GM12878 (cell line): Measurements from ENCODE around the gene ASPDH. TPM values are rescaled to one million over a fixed set of nuclear protein-coding genes. Genes with fewer than 3 reads are reported as not detected.

Experiments
- ATAC-seq: fragments of 200-7000 bp; cut with Tn5 transposase; 3 replicates; pipeline ENCODE4 v1.9.1; 2020; ENCODE audit warnings: mild to moderate bottlenecking, moderate library complexity
- BruUV-seq: library from RNA; stranded (reverse); fragments of 400-500 nt; replicated peaks from 2 replicates; lab custom pipeline; 2021; lab: Mats Ljungman, UMichigan
- CTCF ChIA-PET: fragments of 300-600 bp; sonication (Branson Sonifier 250); formaldehyde crosslinking; extraction: SDS; loops from one replicate; lab custom pipeline; 2021; ENCODE audit warnings: inconsistent platforms; lab: Yijun Ruan, JAX
- POLR2A ChIA-PET: fragments of 350-600 bp; formaldehyde crosslinking; extraction: SDS; loops from one replicate; lab custom pipeline; 2021; ENCODE audit warnings: inconsistent platforms; lab: Charles Lee
- RAD21 ChIA-PET: fragments of 300-600 bp; sonication (Branson Sonifier 250); formaldehyde crosslinking; loops from one replicate; lab custom pipeline; 2023; ENCODE audit warnings: antibody characterized with exemption; ENCODE audit not compliant: unreplicated experiment; lab: Charles Lee
- SMC1A ChIA-PET: fragments of 300-600 bp; sonication (Branson Sonifier 250); formaldehyde crosslinking; loops from one replicate; lab custom pipeline; 2023; ENCODE audit not compliant: unreplicated experiment, uncharacterized antibody; lab: Charles Lee
- DNase-seq: peaks from one replicate; pipeline ENCODE4 v3.0.0-alpha.2; 2011; ENCODE audit warnings: low read depth, low spot score
- FAIRE-seq: peaks from 3 replicates; lab custom pipeline; 2011; peaks lifted over from hg19 to GRCh38; lab: Jason Lieb, UNC
- H2AFZ ChIP-seq: 2 replicates; pipeline ENCODE4 v1.6.0; 2011; ENCODE audit warnings: low read depth, low read length, control low read depth; ENCODE audit not compliant: control insufficient read depth
- H3K27ac ChIP-seq: 2 replicates; pipeline ENCODE4 v1.5.1; 2011; ENCODE audit warnings: control low read depth; ENCODE audit not compliant: control insufficient read depth, insufficient read depth
- H3K27me3 ChIP-seq, 2 experiments: replicated peaks in 1 of 2; 2 replicates each; pipeline versions ENCODE4 v1.6.0 to v1.6.1; 2011; ENCODE audit warnings: low read length in 1 of 2; ENCODE audit not compliant: control insufficient read depth in 2 of 2, insufficient read depth in 2 of 2
- H3K36me3 ChIP-seq, 2 experiments: 2 replicates each; pipeline ENCODE4 v1.5.1; 2011; ENCODE audit warnings: low read length in 1 of 2; ENCODE audit not compliant: control insufficient read depth in 2 of 2, insufficient read depth in 2 of 2
- H3K4me1 ChIP-seq: 2 replicates; pipeline ENCODE4 v1.6.1; 2011; ENCODE audit warnings: mild to moderate bottlenecking, low read length, moderate library complexity, mixed read lengths; ENCODE audit not compliant: control insufficient read depth, insufficient read depth
- H3K4me2 ChIP-seq: 2 replicates; pipeline ENCODE4 v1.6.0; 2011; ENCODE audit warnings: control low read depth; ENCODE audit not compliant: control insufficient read depth, insufficient read depth
- H3K4me3 ChIP-seq: fragments of 200-600 bp; sonication (generic); 2 replicates; pipeline ENCODE4 v1.5.1; 2016
- H3K79me2 ChIP-seq: 2 replicates; pipeline ENCODE4 v1.6.0; 2011; ENCODE audit warnings: low read length; ENCODE audit not compliant: control insufficient read depth, insufficient read depth
- H3K9ac ChIP-seq: 2 replicates; pipeline ENCODE4 v1.8.0; 2011; ENCODE audit warnings: low read length, control low read depth, mixed read lengths; ENCODE audit not compliant: control insufficient read depth, insufficient read depth
- H3K9me3 ChIP-seq: replicated peaks from 3 replicates; pipeline ENCODE4 v1.5.1; 2011; ENCODE audit warnings: mild to moderate bottlenecking, low read length; ENCODE audit not compliant: control insufficient read depth, insufficient read depth
- H4K20me1 ChIP-seq: 2 replicates; pipeline ENCODE4 v1.6.0; 2011; ENCODE audit not compliant: control insufficient read depth, insufficient read depth
- ASH2L ChIP-seq: fragments of 300-600, 200-600 bp; sonication (generic); IDR thresholded peaks from 2 replicates; pipeline ENCODE4 v1.6.1; 2017; ENCODE audit warnings: low read depth, mild to moderate bottlenecking, borderline replicate concordance
- BMI1 ChIP-seq: fragments of 450-650 bp; IDR thresholded peaks from 2 replicates; pipeline ENCODE4 v1.6.1; 2016; ENCODE audit warnings: mild to moderate bottlenecking, moderate library complexity, borderline replicate concordance
- CBFB ChIP-seq: IDR thresholded peaks from 2 replicates; pipeline ENCODE4 v1.6.1; 2016; ENCODE audit warnings: antibody characterized with exemption, low read depth
- FOXK2 ChIP-seq: fragments of 450-650 bp; IDR thresholded peaks from 2 replicates; pipeline ENCODE4 v1.6.1; 2017; ENCODE audit warnings: mild to moderate bottlenecking, moderate library complexity
- JUNB ChIP-seq: IDR thresholded peaks from 2 replicates; pipeline ENCODE4 v1.6.1; 2016; ENCODE audit warnings: antibody characterized with exemption, mild to moderate bottlenecking
- KDM1A ChIP-seq: fragments of 200-600 bp; sonication (generic); IDR thresholded peaks from 2 replicates; pipeline ENCODE4 v1.6.1; 2016; ENCODE audit warnings: borderline replicate concordance
- LARP7 ChIP-seq: fragments of 450-650 bp; IDR thresholded peaks from 2 replicates; pipeline ENCODE4 v1.6.1; 2017; ENCODE audit warnings: mild to moderate bottlenecking
- MEF2A ChIP-seq: IDR thresholded peaks from 2 replicates; pipeline ENCODE4 v1.6.1; 2011; ENCODE audit warnings: low read depth, mild to moderate bottlenecking, low read length, moderate library complexity; ENCODE audit not compliant: insufficient read depth
- MTA3 ChIP-seq: IDR thresholded peaks from 2 replicates; pipeline ENCODE4 v1.6.1; 2012; ENCODE audit warnings: low read length, inconsistent platforms, borderline replicate concordance
- NFIC ChIP-seq: IDR thresholded peaks from 2 replicates; pipeline ENCODE4 v1.6.1; 2012; ENCODE audit warnings: low read depth, mild to moderate bottlenecking, inconsistent platforms, low read length, moderate library complexity
- RFX5 ChIP-seq: IDR thresholded peaks from 2 replicates; pipeline ENCODE4 v1.6.1; 2011; ENCODE audit warnings: low read depth, low read length, improper control_type of control experiment
- SMAD5 ChIP-seq: IDR thresholded peaks from 2 replicates; pipeline ENCODE4 v1.6.1; 2016; ENCODE audit warnings: antibody characterized with exemption, low read depth
- WGBS: methylation state at CpG from one replicate; pipeline ENCODE4 v1.1.6; 2016; ENCODE audit warnings: low lambda C conversion rate; ENCODE audit not compliant: insufficient replicate concordance, insufficient coverage; ENCODE audit errors: missing lambda C conversion rate; 5-methylcytosine and 5-hydroxymethylcytosine counted together
- in situ Hi-C: fragments of 300-500 bp; cut with MboI; formaldehyde crosslinking; loops from 9 replicates; pipeline ENCODE4 v1.14.3; 2018; ENCODE audit warnings: mixed read lengths
- intact Hi-C: fragments of 100-400 bp; cut with micrococcal nuclease; formaldehyde crosslinking; loops from one replicate; pipeline ENCODE4 v1.14.2; 2022; ENCODE audit not compliant: unreplicated experiment
- polyA plus RNA-seq, 11 experiments: library from polyadenylated mRNA; depleted of rRNA in 4 of 11; unstranded in 6 of 11; stranded (reverse) in 5 of 11; fragments of >200 nt; fragmentation: Nextera tagmentation in 4 of 11; fragmentation: Illumina TruSeq in 1 of 11; extraction: Ambion mirVana in 4 of 11; extraction: Trizol in 1 of 11; gene quantifications; 1 replicate in 1 of 11; 2 replicates in 10 of 11; pipeline versions ENCODE4 v1.2.1 to v1.2.3, GENCODE V29; 2011 to 2016; ENCODE audit warnings: inconsistent platforms in 2 of 11, missing spikeins in 2 of 11, low read depth in 1 of 11
- total RNA-seq, 4 experiments: library from RNA; depleted of rRNA in 3 of 4; stranded (reverse); fragments of >200 nt in 3 of 4; fragmentation: Illumina TruSeq in 1 of 4; extraction: Trizol in 1 of 4; gene quantifications; 2 replicates each; pipeline versions ENCODE4 v1.2.1 to v1.2.3, GENCODE V29; 2013 to 2021
- TF ChIP-seq, protein P1 (sequence below): fragments of 450-650 bp; IDR thresholded peaks from 2 replicates; pipeline ENCODE4 v1.6.1; 2017; ENCODE audit warnings: mild to moderate bottlenecking, moderate library complexity
- TF ChIP-seq, protein P2 (sequence below): IDR thresholded peaks from 2 replicates; pipeline ENCODE4 v1.6.1; 2011; ENCODE audit warnings: low read depth, low read length, improper control_type of control experiment, borderline replicate concordance
- TF ChIP-seq, protein P3 (sequence below): IDR thresholded peaks from 2 replicates; pipeline ENCODE4 v1.6.1; 2011; ENCODE audit warnings: borderline replicate concordance, low read depth, mild to moderate bottlenecking, moderate library complexity, low read length; ENCODE audit not compliant: insufficient read depth, poor library complexity, severe bottlenecking

Gene ASPDH
- total and polyA plus RNA-seq, 10 of the 15 experiments (the other 5 are each of a cell fraction or from before 2014, with no cell fraction given): not detected

DNA sequence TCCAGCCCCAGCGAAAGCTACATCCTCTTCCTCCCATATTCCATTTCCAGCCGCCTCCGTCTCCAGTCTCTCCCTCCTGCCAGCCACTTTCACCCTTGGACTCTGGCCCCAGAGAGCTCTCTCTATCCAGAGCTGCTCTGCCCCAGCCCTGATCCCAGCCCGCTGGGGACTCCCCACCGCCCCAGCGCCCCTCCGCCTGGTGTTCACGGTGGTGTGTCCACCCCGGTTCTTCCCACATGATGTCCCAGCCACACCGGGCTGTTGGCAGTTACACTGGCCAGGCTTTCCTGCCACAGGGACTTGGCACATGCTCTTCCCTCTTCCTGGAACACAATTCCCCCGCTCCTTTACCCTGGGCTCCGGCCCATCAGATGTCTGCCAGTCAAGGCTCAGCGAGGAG, 48.7 kb downstream of the ASPDH start:
- ChIA-PET RAD21 (interaction anchor here (1.3 kb wide), 1 partner anchor 108 kb away, joined by 3 read pairs; no protein-coding TSS in a partner anchor), SMC1A (no interaction called here), CTCF (interaction anchor here (0.8 to 1.7 kb wide), 3 partner anchors 14 to 108 kb away, joined by 3 to 5 read pairs (median 3); partner anchors contain the start of gene JOSD2), POLR2A (no interaction called here)
- Histone ChIP-seq H3K9ac (no peak overlapping the region), H3K4me2 (no peak overlapping the region), H3K9me3 (no peaks in the 10 kb centered on the region), H3K4me1 (peaks cover 15% of the 10 kb centered on the region), H2AFZ (no peak overlapping the region), H3K79me2 (no peaks in the 10 kb centered on the region), H3K4me3 (no peak overlapping the region), H3K27me3 (no peaks in the 10 kb centered on the region), H3K27ac (no peak overlapping the region), H4K20me1 (no peaks in the 10 kb centered on the region), H3K36me3 (no peaks in the 10 kb centered on the region)
- no TSS peak for BruUV-seq
- DNase-seq: no peak
- 72% methylated on average over 11 of the region's 13 CpGs for WGBS
- TF ChIP-seq FOXK2: no peak
- no peak for TF ChIP-seq ASH2L
- TF ChIP-seq CBFB: no peak
- no peak for TF ChIP-seq KDM1A
- TF ChIP-seq, protein P1, sequence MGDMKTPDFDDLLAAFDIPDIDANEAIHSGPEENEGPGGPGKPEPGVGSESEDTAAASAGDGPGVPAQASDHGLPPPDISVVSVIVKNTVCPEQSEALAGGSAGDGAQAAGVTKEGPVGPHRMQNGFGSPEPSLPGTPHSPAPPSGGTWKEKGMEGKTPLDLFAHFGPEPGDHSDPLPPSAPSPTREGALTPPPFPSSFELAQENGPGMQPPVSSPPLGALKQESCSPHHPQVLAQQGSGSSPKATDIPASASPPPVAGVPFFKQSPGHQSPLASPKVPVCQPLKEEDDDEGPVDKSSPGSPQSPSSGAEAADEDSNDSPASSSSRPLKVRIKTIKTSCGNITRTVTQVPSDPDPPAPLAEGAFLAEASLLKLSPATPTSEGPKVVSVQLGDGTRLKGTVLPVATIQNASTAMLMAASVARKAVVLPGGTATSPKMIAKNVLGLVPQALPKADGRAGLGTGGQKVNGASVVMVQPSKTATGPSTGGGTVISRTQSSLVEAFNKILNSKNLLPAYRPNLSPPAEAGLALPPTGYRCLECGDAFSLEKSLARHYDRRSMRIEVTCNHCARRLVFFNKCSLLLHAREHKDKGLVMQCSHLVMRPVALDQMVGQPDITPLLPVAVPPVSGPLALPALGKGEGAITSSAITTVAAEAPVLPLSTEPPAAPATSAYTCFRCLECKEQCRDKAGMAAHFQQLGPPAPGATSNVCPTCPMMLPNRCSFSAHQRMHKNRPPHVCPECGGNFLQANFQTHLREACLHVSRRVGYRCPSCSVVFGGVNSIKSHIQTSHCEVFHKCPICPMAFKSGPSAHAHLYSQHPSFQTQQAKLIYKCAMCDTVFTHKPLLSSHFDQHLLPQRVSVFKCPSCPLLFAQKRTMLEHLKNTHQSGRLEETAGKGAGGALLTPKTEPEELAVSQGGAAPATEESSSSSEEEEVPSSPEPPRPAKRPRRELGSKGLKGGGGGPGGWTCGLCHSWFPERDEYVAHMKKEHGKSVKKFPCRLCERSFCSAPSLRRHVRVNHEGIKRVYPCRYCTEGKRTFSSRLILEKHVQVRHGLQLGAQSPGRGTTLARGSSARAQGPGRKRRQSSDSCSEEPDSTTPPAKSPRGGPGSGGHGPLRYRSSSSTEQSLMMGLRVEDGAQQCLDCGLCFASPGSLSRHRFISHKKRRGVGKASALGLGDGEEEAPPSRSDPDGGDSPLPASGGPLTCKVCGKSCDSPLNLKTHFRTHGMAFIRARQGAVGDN: no peak
- TF ChIP-seq NFIC: no peak
- no peak for TF ChIP-seq BMI1
- TF ChIP-seq MTA3: no peak
- TF ChIP-seq LARP7: no peak
- no peak for TF ChIP-seq SMAD5
- no peak for TF ChIP-seq MEF2A
- TF ChIP-seq, protein P2, sequence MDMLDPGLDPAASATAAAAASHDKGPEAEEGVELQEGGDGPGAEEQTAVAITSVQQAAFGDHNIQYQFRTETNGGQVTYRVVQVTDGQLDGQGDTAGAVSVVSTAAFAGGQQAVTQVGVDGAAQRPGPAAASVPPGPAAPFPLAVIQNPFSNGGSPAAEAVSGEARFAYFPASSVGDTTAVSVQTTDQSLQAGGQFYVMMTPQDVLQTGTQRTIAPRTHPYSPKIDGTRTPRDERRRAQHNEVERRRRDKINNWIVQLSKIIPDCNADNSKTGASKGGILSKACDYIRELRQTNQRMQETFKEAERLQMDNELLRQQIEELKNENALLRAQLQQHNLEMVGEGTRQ: no peak
- TF ChIP-seq, protein P3, sequence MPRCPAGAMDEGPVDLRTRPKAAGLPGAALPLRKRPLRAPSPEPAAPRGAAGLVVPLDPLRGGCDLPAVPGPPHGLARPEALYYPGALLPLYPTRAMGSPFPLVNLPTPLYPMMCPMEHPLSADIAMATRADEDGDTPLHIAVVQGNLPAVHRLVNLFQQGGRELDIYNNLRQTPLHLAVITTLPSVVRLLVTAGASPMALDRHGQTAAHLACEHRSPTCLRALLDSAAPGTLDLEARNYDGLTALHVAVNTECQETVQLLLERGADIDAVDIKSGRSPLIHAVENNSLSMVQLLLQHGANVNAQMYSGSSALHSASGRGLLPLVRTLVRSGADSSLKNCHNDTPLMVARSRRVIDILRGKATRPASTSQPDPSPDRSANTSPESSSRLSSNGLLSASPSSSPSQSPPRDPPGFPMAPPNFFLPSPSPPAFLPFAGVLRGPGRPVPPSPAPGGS: no peak
- TF ChIP-seq RFX5: no peak
- no peak for TF ChIP-seq JUNB
- intact Hi-C loops: no loop called here
- in situ Hi-C loops: loop anchor here (5.0 kb wide), 1 partner anchor 98 kb away; the partner anchor contains the start of gene NAPSA
- ATAC-seq: no peak
- no peak for FAIRE-seq
